GM12865 (cell line): ENCODE measurements around the gene TRIM14.

Source experiments
- DNase-seq: peaks from one replicate; pipeline ENCODE4 v3.0.0; 2010; ENCODE audit warnings: low read depth
- H3K4me3 ChIP-seq: 2 replicates; pipeline ENCODE4 v1.5.1; 2011; ENCODE audit warnings: mild to moderate bottlenecking, low read depth, low read length, control low read depth
- TF ChIP-seq, protein P1 (sequence below): IDR thresholded peaks from 2 replicates; pipeline ENCODE4 v1.5.1; 2011; ENCODE audit warnings: low read length, control low read depth, low read depth, inconsistent platforms; ENCODE audit not compliant: insufficient read depth; ENCODE audit errors: missing control alignments

The TRIM14 gene

DNA sequence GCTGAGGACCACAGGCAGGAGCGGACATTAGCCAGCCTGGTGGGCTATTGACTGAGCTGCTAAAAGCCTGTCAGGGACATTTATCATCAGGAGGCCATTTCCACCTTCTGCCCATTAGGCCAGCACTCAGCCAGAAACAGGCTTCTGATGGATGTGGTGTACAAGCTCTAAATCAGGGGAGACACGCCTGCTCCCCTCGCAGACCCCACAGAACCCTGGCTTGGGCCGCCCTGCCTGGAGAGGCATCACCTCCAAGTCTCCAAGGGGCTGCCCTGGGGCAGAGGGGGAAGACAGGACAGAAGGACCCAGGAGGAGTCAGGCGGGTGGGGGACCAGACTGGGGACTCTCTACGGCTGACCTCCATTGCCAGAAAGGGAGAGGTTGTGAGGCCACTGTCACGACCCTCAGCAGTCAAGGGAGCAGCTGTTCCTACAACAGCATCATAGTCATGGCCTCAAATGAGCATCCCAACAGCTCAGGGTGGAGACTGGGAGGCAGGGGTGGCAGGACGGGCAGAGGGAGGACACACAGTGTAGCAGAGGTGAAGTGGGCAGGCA is 24.0 kb upstream of the TRIM14 start:
- no peak for DNase-seq
- TF ChIP-seq, protein P1, sequence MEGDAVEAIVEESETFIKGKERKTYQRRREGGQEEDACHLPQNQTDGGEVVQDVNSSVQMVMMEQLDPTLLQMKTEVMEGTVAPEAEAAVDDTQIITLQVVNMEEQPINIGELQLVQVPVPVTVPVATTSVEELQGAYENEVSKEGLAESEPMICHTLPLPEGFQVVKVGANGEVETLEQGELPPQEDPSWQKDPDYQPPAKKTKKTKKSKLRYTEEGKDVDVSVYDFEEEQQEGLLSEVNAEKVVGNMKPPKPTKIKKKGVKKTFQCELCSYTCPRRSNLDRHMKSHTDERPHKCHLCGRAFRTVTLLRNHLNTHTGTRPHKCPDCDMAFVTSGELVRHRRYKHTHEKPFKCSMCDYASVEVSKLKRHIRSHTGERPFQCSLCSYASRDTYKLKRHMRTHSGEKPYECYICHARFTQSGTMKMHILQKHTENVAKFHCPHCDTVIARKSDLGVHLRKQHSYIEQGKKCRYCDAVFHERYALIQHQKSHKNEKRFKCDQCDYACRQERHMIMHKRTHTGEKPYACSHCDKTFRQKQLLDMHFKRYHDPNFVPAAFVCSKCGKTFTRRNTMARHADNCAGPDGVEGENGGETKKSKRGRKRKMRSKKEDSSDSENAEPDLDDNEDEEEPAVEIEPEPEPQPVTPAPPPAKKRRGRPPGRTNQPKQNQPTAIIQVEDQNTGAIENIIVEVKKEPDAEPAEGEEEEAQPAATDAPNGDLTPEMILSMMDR = no peak
- H3K4me3 ChIP-seq = no peak overlapping the region

DNA sequence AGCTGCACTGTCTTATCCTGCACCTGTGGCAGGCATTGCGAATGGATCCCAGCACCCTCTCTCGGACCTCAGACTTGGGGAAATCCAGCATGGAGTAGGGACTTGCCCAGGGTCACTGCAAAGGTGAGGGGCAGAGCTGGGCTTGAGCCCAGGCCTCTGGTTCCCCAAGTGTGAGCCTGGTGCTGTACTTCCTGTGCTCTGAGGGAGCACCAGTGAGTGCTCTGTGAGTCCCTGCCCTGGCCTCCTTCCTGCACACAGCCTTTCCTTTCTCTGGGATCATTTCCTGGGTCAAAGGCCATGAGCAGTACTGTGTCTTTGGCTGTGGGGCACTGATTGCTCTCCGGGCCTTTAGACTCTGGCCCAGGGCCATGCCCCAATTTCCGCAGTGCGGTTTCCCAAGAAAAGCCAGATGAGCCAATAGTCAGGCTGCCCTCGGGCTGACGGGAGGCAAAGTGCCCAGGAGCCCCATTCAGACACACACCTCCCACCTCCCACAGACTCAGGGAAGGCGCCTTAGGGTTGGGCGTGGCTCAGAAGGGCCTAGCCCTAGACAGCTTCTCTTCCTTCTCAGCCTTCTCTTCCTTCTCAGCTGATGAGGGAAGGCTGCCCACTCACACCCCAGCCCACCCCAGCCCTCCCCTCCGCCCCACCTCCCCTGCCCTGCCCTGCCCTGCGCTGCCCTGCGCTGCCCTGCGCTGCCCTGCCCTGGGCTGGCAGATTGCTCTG is 23.3 kb upstream of the TRIM14 start:
- TF ChIP-seq, protein P1 = no peak
- H3K4me3 ChIP-seq = no peak overlapping the region
- peak; percentile 48 for DNase-seq

DNA sequence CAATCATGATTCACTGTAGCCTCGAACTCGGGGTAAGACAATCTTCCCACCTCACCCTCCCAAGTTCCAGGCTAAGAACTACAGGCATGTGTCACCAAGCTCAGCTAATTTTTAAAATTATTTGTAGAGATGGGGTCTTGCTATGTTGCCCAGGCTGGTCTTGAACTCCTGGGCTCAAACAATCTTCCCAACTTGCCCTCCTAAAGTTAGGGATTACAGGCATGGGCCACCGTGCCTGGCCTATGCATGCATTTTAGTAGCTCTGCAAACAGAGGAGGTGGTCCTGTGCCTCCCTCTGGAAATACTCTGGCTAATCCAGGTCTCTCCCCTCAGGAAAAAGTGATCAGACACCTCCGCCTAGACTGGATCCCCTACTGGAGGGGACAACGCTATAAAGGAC is 21.5 kb upstream of the TRIM14 start:
- TF ChIP-seq, protein P1 = no peak
- no peak overlapping the region for H3K4me3 ChIP-seq
- no peak for DNase-seq

DNA sequence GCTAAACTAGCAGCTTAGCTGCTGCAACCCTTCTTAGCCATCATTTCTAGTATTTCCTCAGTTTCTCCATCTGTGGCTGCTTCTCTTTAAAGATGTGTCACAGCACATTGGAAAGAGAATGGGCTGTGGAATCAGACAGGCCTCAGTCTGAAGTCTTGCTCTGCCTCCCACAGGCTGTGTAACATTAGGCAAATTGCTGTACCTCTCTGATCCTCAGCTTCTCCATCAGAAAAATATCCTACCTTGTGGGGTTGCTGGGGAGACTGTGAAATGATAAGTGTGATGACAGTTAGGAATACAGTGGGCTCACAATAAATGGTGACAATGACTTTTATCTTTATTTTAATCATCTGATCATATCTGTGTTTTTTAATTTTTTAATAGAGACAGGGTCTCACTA is 17.5 kb upstream of the TRIM14 start:
- no peak for DNase-seq
- TF ChIP-seq, protein P1 = no peak
- H3K4me3 ChIP-seq = no peak overlapping the region

DNA sequence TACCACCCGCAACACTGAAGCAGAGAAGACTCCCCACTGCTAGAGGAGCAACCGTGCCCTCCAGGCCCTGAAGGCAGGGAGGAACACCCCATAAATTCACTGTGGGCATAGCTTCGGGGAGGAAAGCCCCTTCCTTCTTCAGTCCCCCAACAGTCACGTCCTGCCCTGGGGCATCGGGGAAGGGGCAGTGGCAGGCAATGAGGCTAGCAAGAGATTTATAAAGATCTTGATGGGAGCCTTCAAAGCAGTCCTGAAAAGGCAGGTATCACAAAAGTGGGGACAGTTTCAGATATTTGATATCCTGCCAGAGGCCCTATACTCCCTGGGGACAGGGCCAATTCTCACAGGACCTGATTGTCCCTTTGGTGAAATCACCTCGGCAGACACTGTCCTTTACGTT is 16.9 kb upstream of the TRIM14 start:
- no peak overlapping the region for H3K4me3 ChIP-seq
- no peak for DNase-seq
- TF ChIP-seq, protein P1 = no peak

DNA sequence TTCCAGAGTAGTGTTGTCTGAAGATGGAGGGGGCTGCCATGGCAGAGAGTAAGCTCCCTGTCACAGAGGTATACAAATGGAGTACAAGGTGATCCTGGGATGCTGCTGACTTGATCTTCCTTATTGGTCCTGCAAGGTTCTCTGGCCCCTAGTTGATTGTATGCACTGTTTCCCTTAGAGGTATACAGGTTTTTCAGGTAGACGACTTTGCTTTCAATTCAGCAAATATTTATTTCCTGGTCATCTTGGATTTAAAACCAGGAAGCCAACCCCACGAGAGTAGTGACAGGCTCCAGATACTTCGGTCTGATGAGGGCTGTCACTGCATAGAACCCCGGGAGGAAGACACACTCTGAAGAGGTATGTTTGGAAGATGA is 16.5 kb upstream of the TRIM14 start:
- TF ChIP-seq, protein P1 = no peak

More for the DNA sequence above, 16.5 kb upstream of the TRIM14 start:
- no peak overlapping the region for H3K4me3 ChIP-seq
- DNase-seq = no peak
